H1 (cell line): ENCODE measurements around the gene TRIM4. TPM values are rescaled to one million over a fixed set of nuclear protein-coding genes. Genes with fewer than 3 reads are reported as not detected.

Source experiments
- CEBPB ChIP-seq: IDR thresholded peaks from 2 replicates; pipeline ENCODE4 v1.6.1; 2012; ENCODE audit warnings: low read depth, low read length
- CREB1 ChIP-seq: IDR thresholded peaks from 2 replicates; pipeline ENCODE4 v1.6.1; 2012; ENCODE audit warnings: inconsistent platforms
- CTBP2 ChIP-seq: IDR thresholded peaks from 2 replicates; pipeline ENCODE4 v1.7.0; 2011; ENCODE audit warnings: borderline replicate concordance, mild to moderate bottlenecking, moderate library complexity, mixed read lengths, low read length; ENCODE audit not compliant: insufficient read depth, insufficient read length
- CTCF ChIP-seq, 3 experiments: IDR thresholded peaks; 1 replicate in 2 of 3; 2 replicates in 1 of 3; pipeline versions ENCODE4 v1.5.1 to v1.6.1; 2011; ENCODE audit warnings: low read length in 3 of 3, mild to moderate bottlenecking in 3 of 3, inconsistent platforms in 2 of 3, low read depth in 1 of 3, moderate library complexity in 1 of 3; ENCODE audit not compliant: insufficient read depth in 1 of 3; ENCODE audit errors: control extremely low read depth in 1 of 3
- E2F6 ChIP-seq: IDR thresholded peaks from 2 replicates; pipeline ENCODE4 v1.6.1; 2012; ENCODE audit warnings: inconsistent platforms
- EP300 ChIP-seq, 2 experiments: IDR thresholded peaks; 1 replicate in 1 of 2; 2 replicates in 1 of 2; pipeline ENCODE4 v1.6.1; 2011 to 2012; ENCODE audit warnings: low read depth in 2 of 2, low read length in 2 of 2, mild to moderate bottlenecking in 2 of 2, borderline replicate concordance in 1 of 2, inconsistent platforms in 1 of 2, moderate library complexity in 1 of 2
- EZH2 ChIP-seq: fragments of 200-600 bp; sonication (generic); IDR thresholded peaks from 2 replicates; pipeline ENCODE4 v1.7.1; 2012; ENCODE audit warnings: low read depth, mild to moderate bottlenecking, moderate library complexity, low read length, inconsistent platforms; ENCODE audit not compliant: severe bottlenecking
- GABPA ChIP-seq: IDR thresholded peaks from 2 replicates; pipeline ENCODE4 v1.6.1; 2011; ENCODE audit warnings: mild to moderate bottlenecking, low read length, moderate library complexity, borderline replicate concordance; ENCODE audit not compliant: insufficient read depth
- HDAC6 ChIP-seq: IDR thresholded peaks from one replicate; pipeline ENCODE4 v1.7.1; 2012; ENCODE audit warnings: low read depth, mild to moderate bottlenecking, inconsistent platforms, low read length, moderate library complexity
- KDM4A ChIP-seq: IDR thresholded peaks from one replicate; pipeline ENCODE4 v1.7.1; 2012; ENCODE audit warnings: low read depth, mild to moderate bottlenecking, moderate library complexity, low read length, inconsistent platforms; ENCODE audit not compliant: severe bottlenecking
- MAFK ChIP-seq: IDR thresholded peaks from 2 replicates; pipeline ENCODE4 v1.6.1; 2012; ENCODE audit warnings: low read depth, mild to moderate bottlenecking, improper control_type of control experiment, low read length
- NRF1 ChIP-seq: IDR thresholded peaks from 2 replicates; pipeline ENCODE4 v1.6.1; 2011; ENCODE audit warnings: mild to moderate bottlenecking, low read depth, low read length, improper control_type of control experiment
- POLR2AphosphoS5 ChIP-seq: IDR thresholded peaks from 2 replicates; pipeline ENCODE4 v1.6.1; 2011; ENCODE audit warnings: low read depth, low read length
- RAD21 ChIP-seq, 2 experiments: IDR thresholded peaks in 1 of 2; conservative IDR thresholded peaks in 1 of 2; 2 replicates each; pipeline ENCODE4 v1.6.1; 2011; ENCODE audit warnings: low read depth in 2 of 2, low read length in 2 of 2, improper control_type of control experiment in 1 of 2, inconsistent platforms in 1 of 2, mild to moderate bottlenecking in 1 of 2, moderate library complexity in 1 of 2
- RBBP5 ChIP-seq: IDR thresholded peaks from 2 replicates; pipeline ENCODE4 v1.7.1; 2012; ENCODE audit warnings: low read depth, mild to moderate bottlenecking, inconsistent platforms, low read length, moderate library complexity, borderline replicate concordance
- RFX5 ChIP-seq: IDR thresholded peaks from 2 replicates; pipeline ENCODE4 v1.6.1; 2011; ENCODE audit warnings: low read depth, low read length, improper control_type of control experiment, borderline replicate concordance
- RXRA ChIP-seq: IDR thresholded peaks from 2 replicates; pipeline ENCODE4 v1.6.1; 2011; ENCODE audit warnings: low read depth, mild to moderate bottlenecking, low read length, moderate library complexity; ENCODE audit not compliant: insufficient read depth
- SP2 ChIP-seq: IDR thresholded peaks from 2 replicates; pipeline ENCODE4 v1.6.1; 2012; ENCODE audit warnings: mild to moderate bottlenecking, low read length, inconsistent platforms
- TAF1 ChIP-seq: IDR thresholded peaks from 2 replicates; pipeline ENCODE4 v1.6.1; 2011; ENCODE audit warnings: mild to moderate bottlenecking, low read depth, low read length
- TAF7 ChIP-seq: optimal IDR thresholded peaks from 2 replicates; pipeline ENCODE3; 2011; ENCODE audit warnings: low read depth, mild to moderate bottlenecking, inconsistent platforms, low read length, moderate library complexity, borderline replicate concordance
- TCF12 ChIP-seq: IDR thresholded peaks from 2 replicates; pipeline ENCODE4 v1.6.1; 2011; ENCODE audit warnings: low read depth, mild to moderate bottlenecking, low read length
- polyA plus RNA-seq, 7 experiments: library from polyadenylated mRNA; depleted of rRNA in 3 of 7; stranded (reverse) in 5 of 7; unstranded in 2 of 7; fragments of >200 nt in 5 of 7; fragments of 200-250 nt in 2 of 7; gene quantifications; 1 replicate in 5 of 7; 2 replicates in 1 of 7; 4 replicates in 1 of 7; pipeline versions ENCODE4 v1.2.1 to v1.2.3, GENCODE V29; 2011 to 2013; ENCODE audit warnings: missing spikeins in 2 of 7, mixed read lengths in 2 of 7
- total RNA-seq: library from RNA; stranded (reverse); fragmentation: NEBNext Ultra II Directional; extraction: Animal tissue kit (Norgen Biotek cat#: 25700); gene quantifications from 2 replicates; pipeline ENCODE4 v1.2.1, GENCODE V29; 2021

TRIM4 gene
- total and polyA plus RNA-seq, 2 of the 8 experiments (the other 6 are each of a cell fraction or from before 2014, with no cell fraction given), result 0.03 to 7.3 TPM

- TF ChIP-seq KDM4A (peak; percentile 42), RAD21 (IDR thresholded peaks at IDR 0.05 in 1 of 2, conservative IDR thresholded peaks at IDR 0.05 in 1 of 2; ENCODE audit: low read depth in 2 of 2, low read length in 2 of 2) (peak; percentile 64 to 75), RFX5 (no peak), RBBP5 (peak; percentile 32; the same call in 1 of the 2 replicates), GABPA (no peak), TCF12 (no peak), CEBPB (no peak), CTCF (IDR thresholded peaks at IDR 0.05; ENCODE audit: control extremely low read depth in 1 of 3, insufficient read depth in 1 of 3, low read depth in 1 of 3, low read length in 3 of 3) (peak; percentile 36 to 58 (median 57)), EZH2 (no peak), SP2 (no peak), NRF1 (no peak), MAFK (no peak), E2F6 (no peak), TAF1 (peak; percentile 41; the same call in 1 of the 2 replicates), CREB1 (no peak), TAF7 (no peak), CTBP2 (no peak), EP300 (IDR thresholded peaks at IDR 0.05; ENCODE audit: borderline replicate concordance in 1 of 2, low read depth in 2 of 2, low read length in 2 of 2) (no peak), POLR2AphosphoS5 (no peak), HDAC6 (no peak), RXRA (no peak)
These were observed 9.8 kb upstream of the TRIM4 start, which contains the start of gene GJC3 (continued) for GRCh38 chr7:99928994-99929729.
